ENCODE results near the gene TMEM131L.
"Not testable (repeated sequence)": the region's sequence is repeated elsewhere in the genome, so short reads cannot be mapped to it uniquely, and the experiment has no call there.

The TMEM131L gene

GRCh38 chr4:153468587-153468986 lies 2.4 kb downstream of the TMEM131L start:
- H3K9me3 ChIP-seq (ENCODE audit: control extremely low read depth in 1 of 5, control insufficient read depth in 4 of 5, insufficient read depth in 2 of 5, low read depth in 1 of 5, low read length in 4 of 5): no peaks in the 10 kb centered on the region
- ChIA-PET POLR2A (interaction anchor here (0.6 kb wide), 1 partner anchor 622 kb away, joined by 3 read pairs; no protein-coding TSS in a partner anchor), CTCF (interaction anchor here (1.0 to 5.3 kb wide), 6 partner anchors 19 to 123 kb away, joined by 3 to 29 read pairs (median 6); no protein-coding TSS in a partner anchor)
- peak overlapping the region in 6 of 7 experiments; percentile 20 to 94 (median 62) for H3K4me3 ChIP-seq (ENCODE audit: control insufficient read depth in 1 of 7, extremely low read depth in 1 of 7, insufficient read depth in 4 of 7, low read depth in 2 of 7, low read length in 6 of 7)
- no CpG with 5 or more reads among the region's 1 CpG for WGBS (ENCODE audit: insufficient coverage)
- peaks cover 0 to 17% (median 3%) of the 10 kb centered on the region in 4 experiments for H3K36me3 ChIP-seq (ENCODE audit: control insufficient read depth in 4 of 4, insufficient read depth in 4 of 4, low read length in 3 of 4)
- peaks cover 24 to 46% (median 35%) of the 10 kb centered on the region in 4 experiments for H3K4me1 ChIP-seq (ENCODE audit: control extremely low read depth in 1 of 4, control insufficient read depth in 4 of 4, insufficient read depth in 4 of 4, low read length in 3 of 4)
- H3K27me3 ChIP-seq (replicated peaks in 2 of 5; ENCODE audit: control insufficient read depth in 4 of 5, insufficient read depth in 5 of 5, low read length in 4 of 5): no peaks in the 10 kb centered on the region
- DNase-seq: peak in 2 of 3 donors; percentile 22 to 48
- peak overlapping the region in 1 of 2 experiments; percentile 62 for H3K27ac ChIP-seq (ENCODE audit: insufficient read depth in 1 of 2, low read depth in 1 of 2, low read length in 2 of 2, poor library complexity in 1 of 2, severe bottlenecking in 2 of 2)

DNA sequence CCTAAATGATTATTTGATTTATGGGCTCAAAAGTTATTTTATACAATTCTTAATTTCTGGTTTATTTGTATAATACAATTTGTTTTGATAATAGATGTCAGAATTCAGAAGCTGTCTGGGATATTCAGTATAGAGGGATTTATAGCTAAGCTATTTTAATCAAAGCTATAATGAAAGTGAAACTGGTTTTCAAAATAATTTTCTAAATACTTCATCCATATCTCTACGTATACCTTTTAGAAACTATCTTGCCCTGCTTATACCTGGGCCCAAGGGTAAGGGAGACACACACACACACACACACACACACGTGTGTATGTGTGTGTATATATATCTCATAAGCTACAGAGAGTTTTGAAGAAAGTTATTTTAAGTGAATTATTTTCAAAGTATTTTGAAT lies 2.9 kb downstream of the TMEM131L start:
- no CpG with 5 or more reads among the region's 2 CpGs for WGBS (ENCODE audit: insufficient coverage)
- Histone ChIP-seq H3K4me3 (ENCODE audit: control insufficient read depth in 1 of 7, extremely low read depth in 1 of 7, insufficient read depth in 4 of 7, low read depth in 2 of 7, low read length in 6 of 7) (peak overlapping the region in 4 of 7 experiments; percentile 34 to 92 (median 62)), H3K27me3 (replicated peaks in 2 of 5; ENCODE audit: control insufficient read depth in 4 of 5, insufficient read depth in 5 of 5, low read length in 4 of 5) (no peaks in the 10 kb centered on the region), H3K27ac (ENCODE audit: insufficient read depth in 1 of 2, low read depth in 1 of 2, low read length in 2 of 2, poor library complexity in 1 of 2, severe bottlenecking in 2 of 2) (peak overlapping the region in 1 of 2 experiments; percentile 62), H3K4me1 (ENCODE audit: control extremely low read depth in 1 of 4, control insufficient read depth in 4 of 4, insufficient read depth in 4 of 4, low read length in 3 of 4) (peaks cover 24 to 44% (median 35%) of the 10 kb centered on the region in 4 experiments), H3K36me3 (ENCODE audit: control insufficient read depth in 4 of 4, insufficient read depth in 4 of 4, low read length in 3 of 4) (peaks cover 0 to 19% (median 7%) of the 10 kb centered on the region in 4 experiments), H3K9me3 (ENCODE audit: control extremely low read depth in 1 of 5, control insufficient read depth in 4 of 5, insufficient read depth in 2 of 5, low read depth in 1 of 5, low read length in 4 of 5) (no peaks in the 10 kb centered on the region)
- peak in 1 of 3 donors; percentile 31 for DNase-seq
- ChIA-PET POLR2A (interaction anchor here (0.6 kb wide), 1 partner anchor 623 kb away, joined by 3 read pairs; no protein-coding TSS in a partner anchor), CTCF (interaction anchor here (1.3 to 5.3 kb wide), 2 partner anchors 19 to 123 kb away, joined by 3 to 29 read pairs; no protein-coding TSS in a partner anchor)

GRCh38 chr4:153471071-153471697 lies 5.0 kb downstream of the TMEM131L start:
- CTCF ChIA-PET: interaction anchor here (5.3 kb wide), 1 partner anchor 17 kb away, joined by 29 read pairs; no protein-coding TSS in a partner anchor
- Histone ChIP-seq H3K36me3 (ENCODE audit: control insufficient read depth in 4 of 4, insufficient read depth in 4 of 4, low read length in 3 of 4) (peaks cover 3 to 26% (median 17%) of the 10 kb centered on the region in 4 experiments), H3K4me1 (ENCODE audit: control extremely low read depth in 1 of 4, control insufficient read depth in 4 of 4, insufficient read depth in 4 of 4, low read length in 3 of 4) (peaks cover 17 to 34% (median 25%) of the 10 kb centered on the region in 4 experiments)
- WGBS (ENCODE audit: insufficient coverage): 95% methylated on average over 9 of the region's 9 CpGs
- POLR2A ChIA-PET; DNase-seq; H3K27ac ChIP-seq (ENCODE audit: insufficient read depth in 1 of 2, low read depth in 1 of 2, low read length in 2 of 2, poor library complexity in 1 of 2, severe bottlenecking in 2 of 2); H3K9me3 ChIP-seq (ENCODE audit: control extremely low read depth in 1 of 5, control insufficient read depth in 4 of 5, insufficient read depth in 2 of 5, low read depth in 1 of 5, low read length in 4 of 5); H3K27me3 ChIP-seq (replicated peaks in 2 of 5; ENCODE audit: control insufficient read depth in 4 of 5, insufficient read depth in 5 of 5, low read length in 4 of 5); H3K4me3 ChIP-seq (ENCODE audit: control insufficient read depth in 1 of 7, extremely low read depth in 1 of 7, insufficient read depth in 4 of 7, low read depth in 2 of 7, low read length in 6 of 7): not testable (repeated sequence)

DNA sequence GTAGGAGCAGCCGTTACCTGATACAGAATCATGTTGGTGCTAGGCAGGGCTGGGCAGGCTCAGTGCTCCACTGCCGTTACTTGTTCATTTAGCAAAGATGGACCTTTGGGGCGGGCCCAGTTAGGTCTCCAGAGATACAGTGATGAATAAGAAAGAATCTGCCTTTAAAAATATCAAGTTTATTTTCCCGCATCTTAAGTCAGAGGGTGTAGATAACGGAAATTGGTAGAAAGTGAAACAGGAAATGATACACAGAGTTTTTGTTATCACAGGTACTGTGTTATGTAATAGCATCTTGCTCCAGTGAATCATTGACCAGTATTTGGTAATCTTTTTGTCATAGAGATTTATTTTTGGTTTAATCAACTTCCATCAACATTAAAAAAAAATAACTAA lies 5.5 kb downstream of the TMEM131L start:
- no peaks in the 10 kb centered on the region for H3K9me3 ChIP-seq (ENCODE audit: control extremely low read depth in 1 of 5, control insufficient read depth in 4 of 5, insufficient read depth in 2 of 5, low read depth in 1 of 5, low read length in 4 of 5)
- POLR2A ChIA-PET: no interaction called here
- H3K27ac ChIP-seq (ENCODE audit: insufficient read depth in 1 of 2, low read depth in 1 of 2, low read length in 2 of 2, poor library complexity in 1 of 2, severe bottlenecking in 2 of 2): no peak overlapping the region
- CTCF ChIA-PET: no interaction called here
- peaks cover 6 to 26% (median 17%) of the 10 kb centered on the region in 4 experiments for H3K36me3 ChIP-seq (ENCODE audit: control insufficient read depth in 4 of 4, insufficient read depth in 4 of 4, low read length in 3 of 4)
- H3K4me3 ChIP-seq (ENCODE audit: control insufficient read depth in 1 of 7, extremely low read depth in 1 of 7, insufficient read depth in 4 of 7, low read depth in 2 of 7, low read length in 6 of 7): no peak overlapping the region
- 96% methylated on average over 3 of the region's 5 CpGs for WGBS (ENCODE audit: insufficient coverage)
- H3K4me1 ChIP-seq (ENCODE audit: control extremely low read depth in 1 of 4, control insufficient read depth in 4 of 4, insufficient read depth in 4 of 4, low read length in 3 of 4): peaks cover 17 to 34% (median 25%) of the 10 kb centered on the region in 4 experiments
- no peaks in the 10 kb centered on the region for H3K27me3 ChIP-seq (replicated peaks in 2 of 5; ENCODE audit: control insufficient read depth in 4 of 5, insufficient read depth in 5 of 5, low read length in 4 of 5)
- DNase-seq: peak in 2 of 3 donors; percentile 22 to 29

DNA sequence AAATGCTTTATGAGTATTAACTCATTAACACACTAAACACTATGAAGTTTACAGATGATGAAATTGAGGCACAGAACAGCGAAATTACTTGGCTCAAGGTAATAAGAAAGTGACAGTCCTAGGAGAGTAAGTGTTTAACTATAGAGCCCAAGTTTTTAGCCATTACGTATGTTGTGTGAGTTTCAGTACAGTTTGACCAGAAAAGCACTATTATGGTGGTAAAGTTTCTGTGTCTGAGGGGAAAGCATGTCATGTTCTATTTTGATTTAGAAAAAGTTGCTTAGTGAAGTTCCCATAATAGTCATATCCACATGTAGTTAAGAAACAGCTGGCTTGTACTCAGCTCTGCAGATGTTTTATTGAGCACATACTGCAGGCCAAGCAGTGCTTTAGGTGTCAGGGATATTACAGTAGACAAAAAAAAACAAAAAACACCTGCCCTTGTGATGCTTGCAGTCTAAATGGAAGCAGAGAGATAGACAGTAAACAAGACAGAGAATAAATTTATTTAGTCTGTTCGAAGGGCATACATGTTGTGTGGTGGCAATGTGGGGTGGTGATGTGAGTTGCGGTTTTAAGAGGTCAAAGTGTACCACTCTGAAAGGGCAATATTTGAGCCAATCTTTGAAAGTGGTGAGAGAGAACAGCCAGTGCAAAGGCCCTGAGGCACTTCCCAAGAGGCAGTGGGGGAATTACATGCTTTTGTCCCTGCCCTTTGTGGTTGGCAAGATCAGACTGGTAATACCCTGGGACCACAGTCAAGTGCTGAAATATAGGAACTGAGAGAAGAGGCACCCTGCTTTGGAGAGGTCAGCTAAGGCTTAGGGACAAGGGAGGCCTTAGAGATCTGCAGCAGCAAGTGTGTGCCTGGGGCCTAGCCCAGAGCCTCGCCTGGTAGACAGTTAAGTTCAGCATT lies 6.2 kb downstream of the TMEM131L start:
- ChIA-PET CTCF (no interaction called here), POLR2A (no interaction called here)
- WGBS (ENCODE audit: insufficient coverage): 100% methylated on average over 4 of the region's 5 CpGs
- Histone ChIP-seq H3K4me1 (ENCODE audit: control extremely low read depth in 1 of 4, control insufficient read depth in 4 of 4, insufficient read depth in 4 of 4, low read length in 3 of 4) (peaks cover 14 to 27% (median 22%) of the 10 kb centered on the region in 4 experiments), H3K4me3 (ENCODE audit: control insufficient read depth in 1 of 7, extremely low read depth in 1 of 7, insufficient read depth in 4 of 7, low read depth in 2 of 7, low read length in 6 of 7) (no peak overlapping the region), H3K9me3 (ENCODE audit: control extremely low read depth in 1 of 5, control insufficient read depth in 4 of 5, insufficient read depth in 2 of 5, low read depth in 1 of 5, low read length in 4 of 5) (no peaks in the 10 kb centered on the region), H3K27ac (ENCODE audit: insufficient read depth in 1 of 2, low read depth in 1 of 2, low read length in 2 of 2, poor library complexity in 1 of 2, severe bottlenecking in 2 of 2) (no peak overlapping the region), H3K36me3 (ENCODE audit: control insufficient read depth in 4 of 4, insufficient read depth in 4 of 4, low read length in 3 of 4) (peaks cover 6 to 26% (median 17%) of the 10 kb centered on the region in 4 experiments), H3K27me3 (replicated peaks in 2 of 5; ENCODE audit: control insufficient read depth in 4 of 5, insufficient read depth in 5 of 5, low read length in 4 of 5) (no peaks in the 10 kb centered on the region)
- DNase-seq: no peak

- Histone ChIP-seq H3K4me3 (ENCODE audit: control insufficient read depth in 1 of 7, extremely low read depth in 1 of 7, insufficient read depth in 4 of 7, low read depth in 2 of 7, low read length in 6 of 7) (no peak overlapping the region), H3K27me3 (replicated peaks in 2 of 5; ENCODE audit: control insufficient read depth in 4 of 5, insufficient read depth in 5 of 5, low read length in 4 of 5) (no peaks in the 10 kb centered on the region), H3K9me3 (ENCODE audit: control extremely low read depth in 1 of 5, control insufficient read depth in 4 of 5, insufficient read depth in 2 of 5, low read depth in 1 of 5, low read length in 4 of 5) (no peaks in the 10 kb centered on the region), H3K4me1 (ENCODE audit: control extremely low read depth in 1 of 4, control insufficient read depth in 4 of 4, insufficient read depth in 4 of 4, low read length in 3 of 4) (peaks cover 4 to 10% (median 7%) of the 10 kb centered on the region in 4 experiments), H3K36me3 (ENCODE audit: control insufficient read depth in 4 of 4, insufficient read depth in 4 of 4, low read length in 3 of 4) (peaks cover 6 to 26% (median 17%) of the 10 kb centered on the region in 4 experiments), H3K27ac (ENCODE audit: insufficient read depth in 1 of 2, low read depth in 1 of 2, low read length in 2 of 2, poor library complexity in 1 of 2, severe bottlenecking in 2 of 2) (no peak overlapping the region)
- POLR2A ChIA-PET: no interaction called here
- CTCF ChIA-PET: interaction anchor here (1.3 kb wide), 1 partner anchor 10 kb away, joined by 3 read pairs; no protein-coding TSS in a partner anchor
- no peak for DNase-seq
- 95% methylated on average over 4 of the region's 4 CpGs for WGBS (ENCODE audit: insufficient coverage)
Measured at GRCh38 chr4:153474251-153474650, 8.1 kb downstream of the TMEM131L start.
